PFSK-1 (cell line): ENCODE results near the gene OR8H2. TPM values are rescaled to one million over a fixed set of nuclear protein-coding genes. Genes with fewer than 3 reads are reported as not detected.

Source experiments
- FOXP2 ChIP-seq: optimal IDR thresholded peaks from 2 replicates; pipeline ENCODE3; 2011; ENCODE audit warnings: borderline replicate concordance, control low read depth, inconsistent platforms; ENCODE audit not compliant: insufficient read depth; ENCODE audit errors: extremely low read length, extremely low read depth
- POLR2AphosphoS5 ChIP-seq: IDR thresholded peaks from 2 replicates; pipeline ENCODE4 v1.6.1; 2012; ENCODE audit warnings: low read depth, mild to moderate bottlenecking, control low read depth, low read length, moderate library complexity
- REST ChIP-seq, 2 experiments: IDR thresholded peaks; 2 replicates each; pipeline versions ENCODE4 v1.6.1 to v1.8.0; 2011 to 2012; ENCODE audit warnings: low read depth in 2 of 2, low read length in 2 of 2, control low read depth in 1 of 2, inconsistent platforms in 1 of 2, mild to moderate bottlenecking in 1 of 2, moderate library complexity in 1 of 2; ENCODE audit not compliant: insufficient read depth in 1 of 2
- SIN3A ChIP-seq: IDR thresholded peaks from 2 replicates; pipeline ENCODE4 v1.6.1; 2012; ENCODE audit warnings: mild to moderate bottlenecking, low read length, moderate library complexity, borderline replicate concordance; ENCODE audit not compliant: insufficient read depth
- TAF1 ChIP-seq: IDR thresholded peaks from 2 replicates; pipeline ENCODE4 v1.6.1; 2012; ENCODE audit warnings: low read length, control low read depth, borderline replicate concordance; ENCODE audit not compliant: insufficient read depth
- polyA plus RNA-seq: library from polyadenylated mRNA; unstranded; fragments of >200 nt; gene quantifications from one replicate; pipeline ENCODE4 v1.2.1, GENCODE V29; 2012; ENCODE audit warnings: low read depth, missing spikeins; ENCODE audit not compliant: insufficient read length

OR8H2 gene
- polyA plus RNA-seq, result 0.10 TPM

- TF ChIP-seq SIN3A, result no peak
These were observed at the start of gene OR8H2 for GRCh38 chr11:56103210-56103737. OR8H2 (plus strand) TSS chr11:56103687; CDS start chr11:56105043, 1,356 bp downstream.

GRCh38 chr11:56066980-56067379, 36.5 kb upstream of the OR8H2 start:
- TF ChIP-seq REST (IDR thresholded peaks at IDR 0.05; ENCODE audit: insufficient read depth in 1 of 2, low read depth in 2 of 2, low read length in 2 of 2), result no peak
- no peak for TF ChIP-seq FOXP2
- TF ChIP-seq SIN3A, result no peak
- no peak for TF ChIP-seq POLR2AphosphoS5
- no peak for TF ChIP-seq TAF1

- TF ChIP-seq SIN3A (no peak), POLR2AphosphoS5 (no peak), TAF1 (no peak), REST (IDR thresholded peaks at IDR 0.05; ENCODE audit: insufficient read depth in 1 of 2, low read depth in 2 of 2, low read length in 2 of 2) (no peak), FOXP2 (no peak)
These were observed 13.8 kb upstream of the OR8H2 start for GRCh38 chr11:56089697-56090096.

GRCh38 chr11:56093008-56093407, 10.5 kb upstream of the OR8H2 start, which contains the start of gene OR8I2:
OR8I2 (plus strand) TSS chr11:56093308; CDS start chr11:56093308, 0 bp downstream.
- TF ChIP-seq REST (IDR thresholded peaks at IDR 0.05; ENCODE audit: insufficient read depth in 1 of 2, low read depth in 2 of 2, low read length in 2 of 2) (no peak), POLR2AphosphoS5 (no peak), SIN3A (no peak), TAF1 (no peak), FOXP2 (no peak)

GRCh38 chr11:56122073-56122472, 18.6 kb downstream of the OR8H2 start, which contains the start of gene OR8H3:
OR8H3 (plus strand) TSS chr11:56122373; CDS start chr11:56122373, 0 bp downstream.
- TF ChIP-seq FOXP2, result no peak
- no peak for TF ChIP-seq SIN3A
- TF ChIP-seq REST (IDR thresholded peaks at IDR 0.05; ENCODE audit: insufficient read depth in 1 of 2, low read depth in 2 of 2, low read length in 2 of 2), result no peak
